ENCODE results near the gene UBQLN3.

Gene UBQLN3

GRCh38 chr11:5509803-5510202 is at the start of gene UBQLN3:
TSS of gene UBQLN3 (minus strand) at chr11:5509957. CDS start at chr11:5509558, 399 bp downstream.
- TF ChIP-seq CTCF (IDR thresholded peaks at IDR 0.05) = no peak

- TF ChIP-seq CTCF (IDR thresholded peaks at IDR 0.05) = no peak
These were observed 48.0 kb upstream of the UBQLN3 start for GRCh38 chr11:5557751-5558150.

- no peak for TF ChIP-seq CTCF (IDR thresholded peaks at IDR 0.05)
These were observed 46.9 kb upstream of the UBQLN3 start for GRCh38 chr11:5556596-5557188.

GRCh38 chr11:5553343-5553742 is 43.6 kb upstream of the UBQLN3 start:
- 0 out of 2 replicates have a peak, but pooled peaks have one; percentile 27 for TF ChIP-seq CTCF (IDR thresholded peaks at IDR 0.05)

- no peak for TF ChIP-seq CTCF (IDR thresholded peaks at IDR 0.05)
These were observed 40.8 kb upstream of the UBQLN3 start for GRCh38 chr11:5550440-5551095.

- no peak for TF ChIP-seq CTCF (IDR thresholded peaks at IDR 0.05)
These were observed 38.7 kb upstream of the UBQLN3 start, which contains the start of gene OR52H1 for GRCh38 chr11:5548440-5548839. TSS of gene OR52H1 (minus strand) at chr11:5548540. CDS start at chr11:5545505, 3,035 bp downstream.

- TF ChIP-seq CTCF (IDR thresholded peaks at IDR 0.05) = no peak
These were observed 38.2 kb upstream of the UBQLN3 start for GRCh38 chr11:5547982-5548381.
